WTC11 (cell line): ENCODE results near the gene BORCS8. TPM values are rescaled to one million over a fixed set of nuclear protein-coding genes. Genes with fewer than 3 reads are reported as not detected.

Experiments
- ATAC-seq: fragments of 200-7000 bp; cut with Tn5 transposase; 2 replicates; pipeline ENCODE4 v1.10.0; 2021; ENCODE audit warnings: mild to moderate bottlenecking, moderate library complexity
- CTCF ChIA-PET: fragments of 300-600 bp; sonication (Branson Sonifier 250); formaldehyde crosslinking; loops from one replicate; lab custom pipeline; 2021; ENCODE audit warnings: antibody characterized with exemption; lab: Charles Lee
- POLR2A ChIA-PET: fragments of 350-600 bp; sonication (Branson Sonifier 250); formaldehyde crosslinking; loops from one replicate; lab custom pipeline; 2021; ENCODE audit warnings: antibody characterized with exemption; lab: Charles Lee
- DNase-seq: peaks from one replicate; pipeline ENCODE4 v3.0.0; 2021; ENCODE audit warnings: low spot score
- H3K27ac Mint-ChIP-seq: 2 replicates; pipeline ENCODE4 v1.8.0; 2021; ENCODE audit warnings: mixed read lengths
- H3K27me3 Mint-ChIP-seq: 2 replicates; pipeline ENCODE4 v1.8.0; 2021; ENCODE audit warnings: low read depth, mild to moderate bottlenecking, moderate library complexity, mixed read lengths
- H3K36me3 Mint-ChIP-seq: 2 replicates; pipeline ENCODE4 v1.8.0; 2021; ENCODE audit warnings: mixed read lengths
- H3K4me1 Mint-ChIP-seq: 2 replicates; pipeline ENCODE4 v1.8.0; 2022; ENCODE audit warnings: mixed read lengths
- H3K4me3 Mint-ChIP-seq: 2 replicates; pipeline ENCODE4 v1.8.0; 2021; ENCODE audit warnings: mild to moderate bottlenecking, moderate library complexity, mixed read lengths
- H3K9me3 Mint-ChIP-seq: 2 replicates; pipeline ENCODE4 v1.8.0; 2021; ENCODE audit warnings: mixed read lengths
- AR ChIP-seq: fragments of 250-450 bp; sonication (Bioruptor Pico); IDR thresholded peaks from 2 replicates; pipeline ENCODE4 v1.9.0; 2021; ENCODE audit warnings: mild to moderate bottlenecking
- ARID4B ChIP-seq: sonication (generic); formaldehyde crosslinking; IDR thresholded peaks from 2 replicates; pipeline ENCODE4 v1.8.0; 2023; ENCODE audit warnings: missing genetic modification reagents, mild to moderate bottlenecking, borderline replicate concordance
- ATF2 ChIP-seq: sonication (generic); formaldehyde crosslinking; IDR thresholded peaks from 2 replicates; pipeline ENCODE4 v1.8.1; 2022; ENCODE audit warnings: low read depth, missing genetic modification reagents, borderline replicate concordance
- GTF2I ChIP-seq: fragments of 250-450 bp; sonication (Bioruptor Pico); conservative IDR thresholded peaks from 2 replicates; pipeline ENCODE4 v1.4.0; 2021; ENCODE audit warnings: mild to moderate bottlenecking
- IRF1 ChIP-seq: sonication (generic); formaldehyde crosslinking; IDR thresholded peaks from 2 replicates; pipeline ENCODE4 v1.8.0; 2023; ENCODE audit warnings: missing genetic modification reagents
- NR2C2 ChIP-seq: sonication (generic); formaldehyde crosslinking; IDR thresholded peaks from 2 replicates; pipeline ENCODE4 v1.8.0; 2022; ENCODE audit warnings: mild to moderate bottlenecking, missing genetic modification reagents
- NR3C1 ChIP-seq: sonication (generic); formaldehyde crosslinking; conservative IDR thresholded peaks from 2 replicates; pipeline ENCODE4 v1.8.1; 2023; ENCODE audit warnings: low read depth, mild to moderate bottlenecking, missing genetic modification reagents
- SOX15 ChIP-seq: fragments of 250-450 bp; sonication (Bioruptor Pico); IDR thresholded peaks from 2 replicates; pipeline ENCODE4 v1.9.0; 2021; ENCODE audit warnings: mild to moderate bottlenecking
- TEAD4 ChIP-seq: sonication (generic); formaldehyde crosslinking; IDR thresholded peaks from 2 replicates; pipeline ENCODE4 v1.8.0; 2022; ENCODE audit warnings: mild to moderate bottlenecking, missing genetic modification reagents
- USF1 ChIP-seq: sonication (generic); formaldehyde crosslinking; IDR thresholded peaks from 2 replicates; pipeline ENCODE4 v1.8.0; 2022; ENCODE audit warnings: mild to moderate bottlenecking, missing genetic modification reagents
- ZBTB21 ChIP-seq: sonication (generic); formaldehyde crosslinking; IDR thresholded peaks from 2 replicates; pipeline ENCODE4 v1.8.1; 2023; ENCODE audit warnings: mild to moderate bottlenecking, missing genetic modification reagents, borderline replicate concordance
- ZNF219 ChIP-seq: sonication (generic); formaldehyde crosslinking; IDR thresholded peaks from 2 replicates; pipeline ENCODE4 v1.8.0; 2023; ENCODE audit warnings: missing genetic modification reagents, mild to moderate bottlenecking, borderline replicate concordance
- ZNF281 ChIP-seq: sonication (generic); formaldehyde crosslinking; IDR thresholded peaks from 2 replicates; pipeline ENCODE4 v1.8.0; 2023; ENCODE audit warnings: mild to moderate bottlenecking, missing genetic modification reagents
- ZNF416 ChIP-seq: fragments of 250-450 bp; sonication (Bioruptor Pico); IDR thresholded peaks from 2 replicates; pipeline ENCODE4 v1.9.0; 2021; ENCODE audit warnings: mild to moderate bottlenecking, inconsistent platforms
- total RNA-seq: library from RNA; stranded (reverse); gene quantifications from 3 replicates; pipeline ENCODE4 v1.2.3, GENCODE V29; 2021

BORCS8 gene
- total RNA-seq, 1 experiment from 2014 or later: 20.9 TPM

- ChIA-PET POLR2A (no interaction called here), CTCF (interaction anchor here (0.8 to 1.7 kb wide), 4 partner anchors 11 to 26 kb away, joined by 3 to 4 read pairs (median 4); no protein-coding TSS in a partner anchor)
- peaks cover 68% of the 10 kb centered on the region for H3K27me3 Mint-ChIP-seq
Observed at GRCh38 chr19:19205416-19206410, 13.8 kb upstream of the BORCS8 start.

GRCh38 chr19:19204181-19204580 lies 12.2 kb upstream of the BORCS8 start:
- H3K9me3 Mint-ChIP-seq: peaks cover 7% of the 10 kb centered on the region; the same call in 1 of the 2 replicates
- no peak overlapping the region for H3K27ac Mint-ChIP-seq
- ChIA-PET POLR2A (interaction anchor here (0.7 kb wide), 1 partner anchor 370 kb away, joined by 6 read pairs; no protein-coding TSS in a partner anchor), CTCF (interaction anchor here (0.7 to 4.2 kb wide), 5 partner anchors 12 to 370 kb away, joined by 3 to 22 read pairs (median 3); partner anchors contain the start of genes BORCS8 and RFXANK)
- H3K4me3 Mint-ChIP-seq: peak overlapping the region; percentile 88; the same call in 1 of the 2 replicates
- peaks cover 53% of the 10 kb centered on the region for H3K27me3 Mint-ChIP-seq
- ATAC-seq (no peak; the same call in 1 of the 2 replicates), DNase-seq (peak; percentile 37)
- H3K36me3 Mint-ChIP-seq: peaks cover 3% of the 10 kb centered on the region; the same call in 1 of the 2 replicates
- peaks cover 12% of the 10 kb centered on the region for H3K4me1 Mint-ChIP-seq
- TF ChIP-seq AR: no peak
- TF ChIP-seq TEAD4: no peak
- TF ChIP-seq ZNF416 (CRISPR knock-in tag): no peak
- no peak for TF ChIP-seq ATF2 (CRISPR knock-in tag)
- TF ChIP-seq ZBTB21 (CRISPR knock-in tag): no peak
- no peak for TF ChIP-seq ZNF281 (CRISPR knock-in tag)
- no peak for TF ChIP-seq ZNF219 (CRISPR knock-in tag)
- no peak for TF ChIP-seq NR3C1 (CRISPR knock-in tag)
- TF ChIP-seq NR2C2 (CRISPR knock-in tag): no peak
- TF ChIP-seq SOX15 (CRISPR knock-in tag): no peak
- no peak for TF ChIP-seq IRF1 (CRISPR knock-in tag)
- no peak for TF ChIP-seq USF1

More at GRCh38 chr19:19205416-19206410, 13.8 kb upstream of the BORCS8 start:
- Mint-ChIP-seq H3K9me3 (peaks cover 7% of the 10 kb centered on the region; the same call in 1 of the 2 replicates), H3K4me1 (peaks cover 12% of the 10 kb centered on the region), H3K4me3 (no peak overlapping the region), H3K27ac (no peak overlapping the region), H3K36me3 (no peaks in the 10 kb centered on the region)
- no peak for DNase-seq
- ATAC-seq: no peak
- TF ChIP-seq ARID4B (no peak), GTF2I (CRISPR knock-in tag) (0 out of 2 replicates have a peak, but pooled peaks have one; percentile 20)
